ENCODE results near the gene NOVA1. TPM values are rescaled to one million over a fixed set of nuclear protein-coding genes. Genes with fewer than 3 reads are reported as not detected.

NOVA1 gene
- total RNA-seq, 1 donor from 2014 or later = 1.7 TPM

GRCh38 chr14:26410189-26410685, 187.6 kb downstream of the NOVA1 start:
- DNase-seq (ENCODE audit: low read depth) = no peak
- Histone ChIP-seq H3K36me3 (ENCODE audit: control insufficient read depth, insufficient read depth, low read length) (no peaks in the 10 kb centered on the region), H3K27me3 (ENCODE audit: control insufficient read depth, insufficient read depth, low read length) (no peaks in the 10 kb centered on the region), H3K4me3 (ENCODE audit: low read depth, low read length) (no peak overlapping the region)
- TF ChIP-seq CTCF (IDR thresholded peaks at IDR 0.05; ENCODE audit: insufficient read depth, low read length, poor library complexity, severe bottlenecking) = no peak

DNA sequence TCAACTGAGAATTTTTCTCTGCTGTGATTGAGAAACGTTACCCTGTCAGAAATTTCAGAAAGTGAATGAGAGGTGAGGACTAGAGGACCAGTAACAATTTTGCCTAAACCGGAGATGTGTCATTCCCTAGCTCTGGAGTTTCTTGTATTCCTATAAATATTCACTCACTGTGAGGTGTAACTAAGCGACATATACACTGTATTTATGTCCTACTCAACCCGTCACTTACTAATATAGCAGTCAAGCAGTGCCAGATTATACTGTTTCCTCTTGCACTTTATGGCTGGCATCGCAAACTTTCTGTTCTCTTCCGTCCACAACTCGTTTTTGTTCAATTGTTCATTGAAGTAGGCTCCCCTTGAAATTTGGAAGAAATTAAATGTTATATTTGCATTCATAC, 192.9 kb downstream of the NOVA1 start:
- no peak for TF ChIP-seq CTCF (IDR thresholded peaks at IDR 0.05; ENCODE audit: insufficient read depth, low read length, poor library complexity, severe bottlenecking)
- H3K36me3 ChIP-seq (ENCODE audit: control insufficient read depth, insufficient read depth, low read length) = no peaks in the 10 kb centered on the region
- H3K4me3 ChIP-seq (ENCODE audit: low read depth, low read length) = no peak overlapping the region
- no peaks in the 10 kb centered on the region for H3K27me3 ChIP-seq (ENCODE audit: control insufficient read depth, insufficient read depth, low read length)
- no peak for DNase-seq (ENCODE audit: low read depth)

GRCh38 chr14:26403760-26404159, 194.1 kb downstream of the NOVA1 start:
- no peaks in the 10 kb centered on the region for H3K36me3 ChIP-seq (ENCODE audit: control insufficient read depth, insufficient read depth, low read length)
- DNase-seq (ENCODE audit: low read depth) = no peak
- no peak overlapping the region for H3K4me3 ChIP-seq (ENCODE audit: low read depth, low read length)
- no peak for TF ChIP-seq CTCF (IDR thresholded peaks at IDR 0.05; ENCODE audit: insufficient read depth, low read length, poor library complexity, severe bottlenecking)
- no peaks in the 10 kb centered on the region for H3K27me3 ChIP-seq (ENCODE audit: control insufficient read depth, insufficient read depth, low read length)

DNA sequence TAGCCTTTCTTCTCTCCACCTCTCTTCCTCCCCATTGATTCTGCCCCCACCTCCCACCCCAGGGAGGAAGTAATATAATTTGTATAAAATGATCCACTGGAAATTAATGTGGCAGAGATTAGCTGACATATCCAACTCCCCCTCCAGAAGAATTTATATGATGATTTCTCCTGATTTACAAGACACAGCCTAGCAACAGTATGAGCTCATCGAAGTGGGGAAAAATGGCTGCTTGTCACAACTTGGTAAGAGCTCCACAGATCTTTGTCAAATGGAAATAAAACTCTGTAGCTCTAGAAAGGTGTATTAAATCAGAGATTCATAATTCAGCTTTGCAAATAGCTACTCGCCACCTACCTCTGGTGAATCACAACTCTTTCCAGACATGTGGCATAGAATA, 195.7 kb downstream of the NOVA1 start:
- H3K36me3 ChIP-seq (ENCODE audit: control insufficient read depth, insufficient read depth, low read length) = no peaks in the 10 kb centered on the region
- no peak for DNase-seq (ENCODE audit: low read depth)

GRCh38 chr14:26401179-26401968, 196.5 kb downstream of the NOVA1 start:
- Histone ChIP-seq H3K27me3 (ENCODE audit: control insufficient read depth, insufficient read depth, low read length) (no peaks in the 10 kb centered on the region), H3K4me3 (ENCODE audit: low read depth, low read length) (no peak overlapping the region), H3K36me3 (ENCODE audit: control insufficient read depth, insufficient read depth, low read length) (no peaks in the 10 kb centered on the region)
- DNase-seq (ENCODE audit: low read depth) = no peak
- TF ChIP-seq CTCF (IDR thresholded peaks at IDR 0.05; ENCODE audit: insufficient read depth, low read length, poor library complexity, severe bottlenecking) = no peak

More for the DNA sequence above, 195.7 kb downstream of the NOVA1 start:
- H3K4me3 ChIP-seq (ENCODE audit: low read depth, low read length) = no peak overlapping the region
- no peak for TF ChIP-seq CTCF (IDR thresholded peaks at IDR 0.05; ENCODE audit: insufficient read depth, low read length, poor library complexity, severe bottlenecking)
- no peaks in the 10 kb centered on the region for H3K27me3 ChIP-seq (ENCODE audit: control insufficient read depth, insufficient read depth, low read length)

GRCh38 chr14:26400373-26400772, 197.5 kb downstream of the NOVA1 start:
- no peak for TF ChIP-seq CTCF (IDR thresholded peaks at IDR 0.05; ENCODE audit: insufficient read depth, low read length, poor library complexity, severe bottlenecking)
- Histone ChIP-seq H3K27me3 (ENCODE audit: control insufficient read depth, insufficient read depth, low read length) (no peaks in the 10 kb centered on the region), H3K36me3 (ENCODE audit: control insufficient read depth, insufficient read depth, low read length) (no peaks in the 10 kb centered on the region), H3K4me3 (ENCODE audit: low read depth, low read length) (no peak overlapping the region)
- DNase-seq (ENCODE audit: low read depth) = no peak
